IMR-90 (cell line): ENCODE data around the gene SLC29A3. TPM values are rescaled to one million over a fixed set of nuclear protein-coding genes. Genes with fewer than 3 reads are reported as not detected.

Experiments used
- ATAC-seq: fragments of 200-7000 bp; cut with Tn5 transposase; 2 replicates; pipeline ENCODE4 v1.9.1; 2020; ENCODE audit warnings: low read depth, mild to moderate bottlenecking, moderate library complexity
- BruUV-seq: library from RNA; stranded (reverse); fragments of 400-500 nt; replicated peaks from 2 replicates; lab custom pipeline; 2021; lab: Mats Ljungman, UMichigan
- CTCF ChIA-PET: fragments of 300-600 bp; formaldehyde crosslinking; extraction: SDS; loops from one replicate; lab custom pipeline; 2021; ENCODE audit warnings: antibody characterized with exemption; lab: Yijun Ruan, JAX
- POLR2A ChIA-PET: fragments of 300-600 bp; sonication (Branson Sonifier 250); formaldehyde crosslinking; loops from one replicate; lab custom pipeline; 2022; ENCODE audit warnings: antibody characterized with exemption; ENCODE audit not compliant: unreplicated experiment; lab: Charles Lee
- DNase-seq: peaks from one replicate; pipeline ENCODE4 v3.0.0; 2013
- H2AFZ ChIP-seq: replicated peaks from 2 replicates; pipeline ENCODE3; 2013; ENCODE audit warnings: low read length, mild to moderate bottlenecking; ENCODE audit not compliant: poor library complexity
- H2AK5ac ChIP-seq: 2 replicates; pipeline ENCODE4 v1.6.1; 2013; ENCODE audit warnings: low read depth, low read length, inconsistent platforms
- H2AK9ac ChIP-seq: replicated peaks from 2 replicates; pipeline ENCODE3; 2013; ENCODE audit warnings: mild to moderate bottlenecking, low read depth, low read length, moderate library complexity; ENCODE audit not compliant: poor library complexity
- H2BK120ac ChIP-seq: 2 replicates; pipeline ENCODE4 v1.6.1; 2013; ENCODE audit warnings: low read depth, low read length, inconsistent platforms
- H2BK15ac ChIP-seq: 3 replicates; pipeline ENCODE4 v1.6.1; 2013; ENCODE audit warnings: low read depth, low read length, inconsistent platforms
- H2BK20ac ChIP-seq: 2 replicates; pipeline ENCODE4 v1.6.1; 2013; ENCODE audit warnings: low read depth, mild to moderate bottlenecking, inconsistent platforms, low read length, moderate library complexity
- H2BK5ac ChIP-seq: 2 replicates; pipeline ENCODE4 v1.6.1; 2013; ENCODE audit warnings: mild to moderate bottlenecking, low read depth, low read length, inconsistent platforms; ENCODE audit not compliant: poor library complexity, severe bottlenecking
- H3K14ac ChIP-seq: replicated peaks from 2 replicates; pipeline ENCODE4 v1.6.1; 2013; ENCODE audit warnings: low read depth, low read length, inconsistent platforms
- H3K18ac ChIP-seq: 2 replicates; pipeline ENCODE4 v1.6.1; 2013; ENCODE audit warnings: low read depth, low read length, control low read depth
- H3K23ac ChIP-seq: 2 replicates; pipeline ENCODE4 v1.6.1; 2013; ENCODE audit warnings: low read depth, low read length, inconsistent platforms
- H3K27ac ChIP-seq: 2 replicates; pipeline ENCODE4 v1.5.1; 2013; ENCODE audit warnings: mild to moderate bottlenecking, control low read depth, low read length; ENCODE audit not compliant: insufficient read depth
- H3K27me3 ChIP-seq: 2 replicates; pipeline ENCODE4 v1.6.1; 2013; ENCODE audit warnings: low read length; ENCODE audit not compliant: control insufficient read depth, insufficient read depth
- H3K36me3 ChIP-seq: 2 replicates; pipeline ENCODE4 v1.6.1; 2013; ENCODE audit warnings: low read length, mixed read lengths; ENCODE audit not compliant: control insufficient read depth, insufficient read depth
- H3K4ac ChIP-seq: 2 replicates; pipeline ENCODE4 v1.6.1; 2013; ENCODE audit warnings: low read depth, low read length, inconsistent platforms
- H3K4me1 ChIP-seq: 2 replicates; pipeline ENCODE4 v1.6.1; 2013; ENCODE audit warnings: low read length, mixed read lengths; ENCODE audit not compliant: control insufficient read depth, insufficient read depth
- H3K4me2 ChIP-seq: 2 replicates; pipeline ENCODE4 v1.6.1; 2013; ENCODE audit warnings: low read depth, mild to moderate bottlenecking, control low read depth, low read length, moderate library complexity
- H3K4me3 ChIP-seq: 2 replicates; pipeline ENCODE4 v1.5.1; 2013; ENCODE audit warnings: low read depth, mild to moderate bottlenecking, control low read depth, low read length, moderate library complexity; ENCODE audit not compliant: insufficient read depth
- H3K56ac ChIP-seq: 2 replicates; pipeline ENCODE4 v1.6.1; 2013; ENCODE audit warnings: low read length, inconsistent platforms; ENCODE audit not compliant: insufficient read depth; ENCODE audit errors: extremely low read depth
- H3K79me1 ChIP-seq, 2 experiments: 2 replicates each; pipeline ENCODE4 v1.6.1; 2013; ENCODE audit warnings: low read length in 2 of 2, inconsistent platforms in 1 of 2, low read depth in 1 of 2
- H3K9ac ChIP-seq: 2 replicates; pipeline ENCODE4 v1.6.1; 2013; ENCODE audit warnings: low read depth, low read length, control low read depth
- H3K9me1 ChIP-seq: 2 replicates; pipeline ENCODE4 v1.6.1; 2013; ENCODE audit warnings: low read length, inconsistent platforms; ENCODE audit not compliant: insufficient read depth
- H3K9me3 ChIP-seq: 2 replicates; pipeline ENCODE4 v1.6.1; 2013; ENCODE audit warnings: low read length; ENCODE audit not compliant: control insufficient read depth, insufficient read depth
- H4K20me1 ChIP-seq: 2 replicates; pipeline ENCODE4 v1.6.1; 2013; ENCODE audit warnings: low read length, inconsistent platforms; ENCODE audit not compliant: insufficient read depth
- H4K5ac ChIP-seq: 2 replicates; pipeline ENCODE4 v1.6.1; 2013; ENCODE audit warnings: mild to moderate bottlenecking, low read depth, low read length, control low read depth
- H4K8ac ChIP-seq, 2 experiments: 2 replicates each; pipeline ENCODE4 v1.6.1; 2013; ENCODE audit warnings: low read depth in 2 of 2, low read length in 2 of 2, control low read depth in 1 of 2, inconsistent platforms in 1 of 2
- H4K91ac ChIP-seq: 2 replicates; pipeline ENCODE4 v1.6.1; 2013; ENCODE audit warnings: low read depth, low read length, inconsistent platforms; ENCODE audit not compliant: insufficient read depth
- BHLHE40 ChIP-seq: fragments of 150-350 bp; IDR thresholded peaks from 2 replicates; pipeline ENCODE4 v1.6.1; 2016; ENCODE audit warnings: mild to moderate bottlenecking, low read depth, low read length
- RAD21 ChIP-seq: IDR thresholded peaks from 2 replicates; pipeline ENCODE4 v1.6.1; 2012; ENCODE audit warnings: low read length, improper control_type of control experiment
- RCOR1 ChIP-seq: IDR thresholded peaks from 2 replicates; pipeline ENCODE4 v1.6.1; 2012; ENCODE audit warnings: mild to moderate bottlenecking, low read length, improper control_type of control experiment; ENCODE audit not compliant: insufficient replicate concordance
- WGBS, 2 experiments: methylation state at CpG; one replicate each; pipeline versions ENCODE4 v1.1.5 to v1.1.7; 2013; ENCODE audit warnings: missing lambda C conversion rate in 2 of 2; ENCODE audit not compliant: insufficient read length in 1 of 2; ENCODE audit errors: extremely low coverage in 2 of 2; 5-methylcytosine and 5-hydroxymethylcytosine counted together
- dilution Hi-C: fragments of 300-500 bp; cut with HindIII; formaldehyde crosslinking; loops from one replicate; pipeline ENCODE4 v1.14.3; 2018; ENCODE audit warnings: low sequenced_read_pairs; ENCODE audit not compliant: unreplicated experiment
- in situ Hi-C: fragments of 300-500 bp; cut with MboI; formaldehyde crosslinking; loops from 3 replicates; pipeline ENCODE4 v1.14.3; 2019; ENCODE audit warnings: low sequenced_read_pairs, inconsistent platforms, mixed read lengths
- intact Hi-C: fragments of 100-400 bp; cut with micrococcal nuclease; formaldehyde crosslinking; loops from 2 replicates; pipeline ENCODE4 v1.10.0; 2022
- polyA plus RNA-seq, 3 experiments: library from polyadenylated mRNA; depleted of rRNA; stranded (reverse); fragments of >200 nt; gene quantifications; 2 replicates each; pipeline ENCODE4 v1.2.3, GENCODE V29; 2012; ENCODE audit warnings: low replicate concordance in 1 of 3
- total RNA-seq: library from RNA; depleted of rRNA; stranded (reverse); fragments of >200 nt; gene quantifications from 2 replicates; pipeline ENCODE4 v1.2.3, GENCODE V29; 2012
- TF ChIP-seq, protein P1 (sequence below): fragments of 150-350 bp; IDR thresholded peaks from 2 replicates; pipeline ENCODE4 v1.6.1; 2016; ENCODE audit warnings: low read depth, mild to moderate bottlenecking, low read length, moderate library complexity, borderline replicate concordance

SLC29A3 gene
- total and polyA plus RNA-seq, 2 of the 4 experiments (the other 2 are of a cell fraction): 0.72 to 3.0 TPM

DNA sequence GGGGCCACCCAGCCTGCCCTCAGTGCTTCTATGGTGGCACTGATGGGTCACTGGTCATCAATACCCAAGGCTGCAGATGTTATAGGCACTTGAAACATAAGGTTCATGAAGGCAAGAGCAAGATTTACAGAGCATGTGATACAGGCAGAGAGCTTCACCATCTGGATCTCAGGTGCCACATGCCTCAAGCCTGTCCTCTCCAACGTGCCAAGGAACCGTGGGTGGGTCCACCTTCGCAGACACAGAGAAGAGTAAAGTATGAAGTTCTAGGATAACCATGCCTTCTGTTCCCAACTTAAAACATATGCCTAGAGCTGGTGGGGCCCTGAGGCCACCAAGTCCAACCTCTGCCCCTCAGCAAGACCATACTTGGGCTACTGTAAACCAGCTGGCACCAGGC lies 51.0 kb downstream of the SLC29A3 start:
- no peaks in the 10 kb centered on the region for H3K4me1 ChIP-seq

More for the DNA sequence above, 51.0 kb downstream of the SLC29A3 start:
- Histone ChIP-seq H2BK120ac (no peak overlapping the region), H2BK5ac (no peak overlapping the region), H3K18ac (no peak overlapping the region), H3K4me3 (no peak overlapping the region), H4K5ac (no peak overlapping the region), H2BK15ac (no peak overlapping the region), H3K4ac (no peak overlapping the region), H3K9ac (no peak overlapping the region), H2AK9ac (no peak overlapping the region), H3K14ac (no peak overlapping the region), H4K8ac (no peak overlapping the region), H3K27me3 (peaks cover 41% of the 10 kb centered on the region), H3K36me3 (no peaks in the 10 kb centered on the region), H3K79me1 (no peaks in the 10 kb centered on the region), H3K23ac (no peak overlapping the region), H3K27ac (no peak overlapping the region), H3K4me2 (no peak overlapping the region), H4K20me1 (no peaks in the 10 kb centered on the region), H2AK5ac (no peak overlapping the region), H3K56ac (no peak overlapping the region), H4K91ac (no peak overlapping the region), H3K9me1 (no peaks in the 10 kb centered on the region), H2BK20ac (no peak overlapping the region), H2AFZ (no peak overlapping the region), H3K9me3 (no peaks in the 10 kb centered on the region)
- ChIA-PET CTCF (interaction anchor here (0.7 to 1.9 kb wide), 2 partner anchors 51 to 511 kb away, joined by 3 to 4 read pairs; partner anchors contain the start of gene SLC29A3), POLR2A (interaction anchor here (0.5 kb wide), 1 partner anchor 51 kb away, joined by 15 read pairs; the partner anchor contains the start of gene SLC29A3)
- in situ Hi-C loops: no loop called here
- intact Hi-C loops: no loop called here
- TF ChIP-seq BHLHE40: no peak
- no peak for TF ChIP-seq RCOR1
- TF ChIP-seq, protein P1, sequence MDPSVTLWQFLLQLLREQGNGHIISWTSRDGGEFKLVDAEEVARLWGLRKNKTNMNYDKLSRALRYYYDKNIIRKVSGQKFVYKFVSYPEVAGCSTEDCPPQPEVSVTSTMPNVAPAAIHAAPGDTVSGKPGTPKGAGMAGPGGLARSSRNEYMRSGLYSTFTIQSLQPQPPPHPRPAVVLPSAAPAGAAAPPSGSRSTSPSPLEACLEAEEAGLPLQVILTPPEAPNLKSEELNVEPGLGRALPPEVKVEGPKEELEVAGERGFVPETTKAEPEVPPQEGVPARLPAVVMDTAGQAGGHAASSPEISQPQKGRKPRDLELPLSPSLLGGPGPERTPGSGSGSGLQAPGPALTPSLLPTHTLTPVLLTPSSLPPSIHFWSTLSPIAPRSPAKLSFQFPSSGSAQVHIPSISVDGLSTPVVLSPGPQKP: no peak
- no peak for TF ChIP-seq RAD21
- WGBS, 2 experiments: no CpG with 5 or more reads among the region's 3 CpGs
- dilution Hi-C loops: no loop called here
- ATAC-seq: no peak
- DNase-seq: no peak
- no TSS peak for BruUV-seq
